CD4-positive, alpha-beta T cell treated with Interleukin-4 for 1 hour (primary cell): ENCODE data around the gene PLCD3.
A peak's percentile ranks its signal among the peaks of the same experiment; 100 is the strongest.

ENCODE experiments used
- DNase-seq, 2 donors: peaks; one replicate each; pipeline ENCODE4 v3.0.0-alpha.2; 2020 to 2022

PLCD3 gene

DNA sequence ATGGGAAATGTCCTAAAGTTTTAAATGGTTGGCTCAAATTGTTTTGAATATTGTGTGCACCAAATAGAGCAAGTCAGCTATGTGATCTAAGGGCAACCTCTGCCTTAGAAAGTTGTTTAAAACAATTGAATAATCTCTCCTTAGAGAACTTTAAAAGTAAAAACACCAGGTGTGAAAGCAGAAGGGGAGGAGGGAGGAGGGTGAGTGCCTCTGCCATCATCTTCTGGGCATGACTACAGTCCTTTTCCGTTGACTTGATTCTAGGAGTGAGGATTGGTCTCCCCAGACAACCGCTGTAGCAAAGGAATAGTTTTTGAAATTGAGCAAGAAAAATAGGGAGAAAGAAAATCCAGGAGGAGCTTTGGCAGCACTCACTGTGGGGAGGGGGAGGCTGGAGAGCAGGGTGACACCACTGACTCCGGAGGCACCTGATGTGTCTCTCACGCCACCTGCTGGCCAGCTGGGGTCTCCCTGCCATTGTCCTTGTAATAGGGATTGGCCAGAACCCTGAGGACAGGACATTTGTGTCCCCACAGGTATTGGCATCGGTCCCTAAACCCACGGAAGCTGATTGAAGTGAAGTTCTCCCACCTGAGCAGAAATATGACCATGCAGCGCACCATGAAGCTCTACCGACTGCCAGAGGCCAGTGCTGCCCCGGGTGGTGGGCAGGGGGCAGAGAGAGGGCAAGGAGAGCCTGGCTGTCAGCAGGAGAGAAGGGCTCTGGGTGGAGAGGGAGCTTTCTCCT lies 33.3 kb downstream of the PLCD3 start:
- DNase-seq: peak; percentile 73

DNA sequence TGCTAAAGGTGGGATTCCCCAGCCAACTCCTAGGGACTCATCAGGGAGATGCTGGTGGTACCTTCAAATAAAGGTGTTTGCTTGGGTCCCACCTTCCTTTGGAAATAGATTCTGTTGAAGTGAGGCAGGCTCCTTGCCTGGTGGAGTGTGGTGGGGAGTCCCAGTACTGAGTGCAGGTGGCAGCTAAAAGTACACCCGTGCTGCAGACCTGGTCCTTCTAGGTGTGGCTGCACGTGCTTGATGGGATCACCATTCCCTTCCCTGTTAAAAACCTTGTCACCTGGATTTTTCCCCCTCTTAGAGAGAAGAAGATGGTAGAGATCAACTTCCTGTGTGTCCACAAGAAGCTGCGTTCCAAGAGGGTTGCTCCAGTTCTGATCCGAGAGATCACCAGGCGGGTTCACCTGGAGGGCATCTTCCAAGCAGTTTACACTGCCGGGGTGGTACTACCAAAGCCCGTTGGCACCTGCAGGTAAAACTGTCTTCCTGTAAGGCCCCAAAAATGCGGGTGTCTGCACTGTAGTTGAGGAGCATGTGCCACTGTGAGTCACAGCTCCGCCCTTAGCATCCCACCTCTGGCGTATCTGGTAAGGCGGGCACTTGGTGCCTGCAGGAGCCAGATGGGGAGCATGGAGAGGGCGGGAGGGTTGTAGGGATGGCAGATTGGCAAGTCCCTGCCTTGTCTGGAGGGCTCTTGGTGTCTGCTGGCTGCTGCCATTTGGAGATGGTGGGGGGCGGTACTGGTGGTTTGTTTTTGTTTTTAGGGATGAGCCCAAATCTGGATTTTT lies 34.0 kb downstream of the PLCD3 start:
- no peak for DNase-seq

DNA sequence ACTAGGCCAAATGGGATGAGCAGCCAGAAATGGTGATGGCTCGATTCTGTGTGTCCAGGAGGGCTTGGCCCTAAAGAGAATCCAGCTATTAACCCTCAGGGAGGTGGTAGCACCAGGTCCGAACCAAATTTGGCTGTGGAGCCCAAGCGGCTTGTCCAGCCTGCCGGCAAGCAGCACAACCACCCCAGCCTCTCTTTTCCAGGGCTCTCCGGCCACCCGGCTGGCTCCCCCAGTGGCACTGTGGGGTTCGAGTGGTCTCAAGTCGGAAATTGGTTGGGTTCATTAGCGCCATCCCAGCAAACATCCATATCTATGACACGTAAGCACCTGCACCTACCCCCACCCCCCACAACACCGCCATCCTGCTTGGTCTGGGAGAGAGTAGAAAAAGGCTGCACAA lies 35.4 kb downstream of the PLCD3 start:
- no peak for DNase-seq

DNA sequence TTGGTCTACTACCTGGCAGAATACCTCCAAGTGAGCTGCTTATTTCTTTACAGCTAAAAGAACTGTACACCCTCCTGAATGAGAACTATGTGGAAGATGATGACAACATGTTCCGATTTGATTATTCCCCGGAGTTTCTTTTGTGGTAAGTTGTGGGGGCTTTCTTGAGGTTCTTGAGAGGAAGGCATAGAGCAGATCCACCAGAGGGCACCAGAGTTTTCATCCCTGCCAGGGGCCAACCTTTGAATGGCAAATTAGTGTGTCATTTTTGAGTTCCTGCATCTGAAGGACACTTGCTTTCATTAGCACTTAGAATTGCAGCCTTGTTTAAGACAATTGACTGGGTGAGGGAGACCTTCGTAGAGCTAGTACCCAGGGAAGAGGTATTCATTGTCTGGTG lies 36.2 kb downstream of the PLCD3 start:
- DNase-seq: no peak

DNA sequence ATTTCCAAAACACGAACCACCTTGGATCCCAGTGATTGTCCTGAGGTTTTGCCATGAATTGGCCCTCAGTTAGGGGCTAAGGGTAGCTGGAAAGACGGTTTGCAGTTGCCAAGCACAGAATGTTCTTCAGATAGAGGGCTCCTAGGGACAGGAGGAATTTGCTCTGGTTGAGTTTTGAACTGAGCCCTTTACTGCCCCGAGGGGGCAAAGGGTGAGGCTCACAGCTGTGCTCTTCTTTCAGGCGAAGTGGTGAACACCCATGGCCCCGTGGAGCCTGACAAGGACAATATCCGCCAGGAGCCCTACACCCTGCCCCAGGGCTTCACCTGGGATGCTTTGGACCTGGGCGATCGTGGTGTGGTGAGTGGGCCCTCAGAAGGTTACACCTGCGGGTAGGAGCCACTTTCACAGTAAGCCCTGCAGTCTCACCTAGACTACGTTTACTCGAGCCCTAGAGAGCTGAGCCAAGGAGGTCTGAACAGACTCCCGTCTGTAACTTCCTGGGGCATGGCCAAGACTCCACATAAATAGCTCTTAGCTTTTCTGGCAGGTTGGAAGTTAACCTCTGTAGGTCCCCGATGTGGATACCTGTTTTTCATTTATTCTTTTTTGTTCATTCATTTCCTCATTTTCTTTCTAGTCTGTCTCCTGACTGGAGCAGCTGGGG lies 38.7 kb downstream of the PLCD3 start:
- DNase-seq: no peak

DNA sequence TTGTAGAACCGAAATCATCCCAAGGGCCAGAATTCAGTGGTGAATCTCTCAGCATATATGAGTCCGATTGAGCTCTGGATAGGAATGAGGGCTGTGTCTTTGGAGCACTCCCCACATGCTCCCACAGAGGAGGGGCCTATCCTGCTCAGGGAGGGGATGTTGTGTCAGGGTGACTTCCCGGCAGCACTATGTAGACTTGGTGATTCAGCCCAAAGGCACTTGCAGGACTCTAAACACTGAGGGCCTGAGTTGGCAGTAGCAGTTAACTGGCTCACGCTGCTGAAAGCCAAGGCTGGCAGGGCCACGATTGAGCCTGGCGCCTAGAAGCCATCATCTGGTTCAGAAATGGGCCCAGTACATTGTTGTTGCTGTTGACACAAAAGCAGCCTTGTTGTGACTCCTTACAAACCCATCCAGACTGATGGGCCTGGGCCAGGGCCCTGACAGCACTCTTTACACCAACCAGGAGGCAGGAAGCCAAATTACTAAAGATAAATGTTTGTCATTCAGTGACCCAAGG lies 39.3 kb downstream of the PLCD3 start:
- DNase-seq: no peak

DNA sequence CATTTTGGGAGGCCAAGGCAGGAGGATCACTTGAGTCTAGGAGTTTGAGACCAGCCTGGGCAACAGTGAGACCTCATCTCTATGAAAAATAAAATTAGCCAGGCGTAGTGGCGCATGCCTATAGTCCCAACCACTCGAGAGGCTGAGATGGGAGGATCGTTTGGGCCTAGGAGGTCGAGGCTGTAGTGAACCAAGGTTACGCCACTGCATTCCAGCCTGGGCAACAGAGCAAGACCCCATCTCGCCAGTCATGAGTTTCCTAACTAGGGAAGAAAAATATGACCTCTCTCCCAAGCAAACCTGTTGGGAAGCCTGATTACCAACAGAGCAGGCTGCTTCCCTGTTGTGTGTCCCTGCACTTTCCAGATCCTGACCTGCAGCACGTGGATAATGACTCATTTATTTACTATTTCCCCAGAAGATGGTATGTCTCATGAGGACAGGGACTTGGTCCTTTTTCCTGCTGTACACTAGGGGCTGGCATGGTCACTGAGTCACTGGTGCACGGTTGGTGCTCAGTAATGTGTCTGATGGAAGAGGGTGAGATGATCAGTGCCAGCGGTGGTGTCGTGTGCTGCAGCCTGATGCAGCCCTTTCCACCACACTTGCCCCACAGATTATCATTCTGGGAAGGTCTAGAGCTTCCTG lies 40.4 kb downstream of the PLCD3 start:
- DNase-seq: no peak

DNA sequence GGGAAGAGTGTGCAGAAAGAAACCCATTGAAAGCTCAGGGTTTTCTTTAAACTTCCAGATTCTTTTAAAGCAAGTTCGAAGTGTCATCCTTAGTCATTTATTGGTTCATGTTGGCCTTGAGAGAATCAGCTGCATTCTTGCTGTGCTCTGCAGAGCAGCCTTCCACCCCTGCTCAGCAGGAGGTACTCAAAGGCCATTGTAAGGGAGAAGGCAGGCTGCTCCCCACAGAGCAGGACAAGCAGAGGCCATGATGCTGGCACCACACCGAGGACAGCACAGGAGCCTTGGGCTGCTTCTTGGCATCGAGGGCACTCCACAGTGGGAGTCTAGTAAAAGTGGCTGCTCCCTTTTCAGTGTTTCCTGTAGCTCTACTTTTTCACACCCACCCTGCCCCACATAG lies 41.6 kb downstream of the PLCD3 start:
- DNase-seq: no peak

DNA sequence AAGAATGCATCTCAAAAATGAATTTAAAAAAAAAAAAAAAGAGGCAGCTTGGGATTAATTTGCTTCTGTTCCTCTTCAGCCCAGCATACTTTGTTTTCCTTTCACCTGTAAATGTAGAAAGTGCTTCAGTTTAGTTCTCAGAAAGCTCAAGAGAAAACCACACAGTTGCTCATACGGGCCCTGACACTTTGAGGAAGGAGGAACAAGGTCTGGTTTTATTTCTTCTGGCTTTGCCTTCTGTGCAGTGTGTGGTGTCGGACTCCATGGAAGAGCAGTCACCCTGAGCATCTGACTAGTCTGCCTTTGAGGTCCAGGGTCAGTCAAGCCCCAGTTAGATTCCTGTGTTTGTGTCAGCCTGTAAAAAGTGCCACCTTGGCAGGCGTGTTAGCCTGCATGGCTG lies 43.6 kb downstream of the PLCD3 start:
- no peak for DNase-seq

DNA sequence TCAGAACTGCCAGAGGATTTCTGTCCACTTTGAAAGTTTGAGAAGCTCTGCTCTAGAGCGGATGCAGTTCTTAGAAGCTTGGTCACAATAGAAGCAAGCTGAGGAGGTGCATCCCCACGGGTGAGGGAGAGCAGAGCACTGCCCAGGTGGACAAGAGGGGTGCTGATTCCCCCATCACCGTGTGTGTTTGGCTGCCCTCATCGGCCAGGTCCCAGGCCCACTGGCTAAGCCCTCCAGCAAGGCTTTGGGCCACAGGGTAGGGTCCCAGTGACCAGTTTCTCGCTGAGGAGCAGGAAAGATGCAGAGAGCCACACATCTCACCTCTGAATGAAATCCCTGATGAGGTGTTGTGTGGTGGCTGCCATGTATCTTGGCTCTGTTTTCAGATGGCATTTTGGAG lies 44.3 kb downstream of the PLCD3 start:
- no peak for DNase-seq

DNA sequence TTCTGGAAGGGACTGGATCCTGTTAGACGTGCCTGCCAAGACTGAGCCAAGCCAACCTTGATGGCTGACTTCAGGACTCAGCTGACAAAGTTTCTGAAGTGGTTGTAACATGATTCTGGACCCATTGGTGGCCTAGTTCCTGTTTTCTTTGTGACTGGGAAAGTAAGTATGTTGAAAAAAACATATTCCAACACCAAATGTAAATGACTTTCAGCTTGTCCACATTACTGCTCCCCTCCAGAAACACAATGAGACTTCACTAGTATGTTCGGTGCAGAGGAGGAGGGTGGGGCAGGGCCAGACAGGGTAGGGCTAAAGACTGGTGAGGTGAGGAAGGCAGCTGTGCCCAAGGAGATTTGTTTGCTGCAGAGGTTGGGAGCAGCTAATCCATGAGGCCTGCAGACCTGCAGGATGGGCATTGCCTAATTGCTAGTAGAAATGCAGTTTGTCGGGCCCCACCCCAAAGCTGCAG lies 44.8 kb downstream of the PLCD3 start:
- DNase-seq: no peak

DNA sequence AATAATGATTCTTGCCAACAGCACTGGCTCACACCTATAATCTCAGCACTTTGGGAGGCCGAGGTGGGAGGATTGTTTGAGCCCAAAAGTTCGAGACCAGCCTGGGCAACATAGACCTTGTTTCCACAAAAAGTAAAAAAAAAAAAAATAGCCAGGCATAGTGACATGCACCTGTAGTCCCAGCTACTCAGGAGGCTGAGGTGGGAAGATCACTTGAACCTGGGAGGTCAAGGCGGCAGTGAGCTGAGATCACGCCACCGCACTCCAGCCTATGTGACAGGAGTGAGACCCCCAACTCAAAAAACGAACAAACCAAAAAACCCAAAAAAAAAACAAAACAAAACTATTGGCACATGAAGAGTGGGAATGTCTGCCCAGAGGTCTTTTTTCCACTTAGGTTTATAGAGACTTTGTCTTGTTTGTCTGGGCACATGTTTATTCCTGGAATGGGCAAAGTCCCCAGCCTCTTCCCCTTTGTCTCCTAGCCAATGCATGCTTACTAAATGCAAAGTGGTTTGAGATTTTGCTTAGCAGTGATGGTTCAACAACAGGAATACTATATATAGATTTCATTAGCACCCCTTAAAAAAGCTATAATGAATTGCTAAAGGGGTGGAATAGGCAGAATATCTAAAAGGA lies 45.3 kb downstream of the PLCD3 start:
- no peak for DNase-seq

DNA sequence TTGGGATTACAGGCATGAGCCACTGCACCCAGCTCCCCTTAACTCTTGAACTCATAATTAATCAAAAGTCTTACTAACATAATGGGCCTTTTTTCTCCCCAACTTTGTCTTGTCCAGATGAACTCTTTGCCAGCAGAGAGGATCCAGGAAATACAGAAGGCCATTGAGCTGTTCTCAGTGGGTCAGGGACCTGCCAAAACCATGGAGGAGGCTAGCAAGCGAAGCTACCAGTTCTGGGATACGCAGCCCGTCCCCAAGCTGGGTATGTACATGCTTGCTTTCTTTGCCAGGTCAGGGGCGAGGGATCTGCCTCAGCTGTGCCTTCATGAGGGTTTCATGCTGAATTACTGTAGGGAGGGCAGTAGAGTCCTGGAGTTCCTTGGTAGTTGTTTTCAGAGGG lies 45.9 kb downstream of the PLCD3 start:
- DNase-seq: no peak

DNA sequence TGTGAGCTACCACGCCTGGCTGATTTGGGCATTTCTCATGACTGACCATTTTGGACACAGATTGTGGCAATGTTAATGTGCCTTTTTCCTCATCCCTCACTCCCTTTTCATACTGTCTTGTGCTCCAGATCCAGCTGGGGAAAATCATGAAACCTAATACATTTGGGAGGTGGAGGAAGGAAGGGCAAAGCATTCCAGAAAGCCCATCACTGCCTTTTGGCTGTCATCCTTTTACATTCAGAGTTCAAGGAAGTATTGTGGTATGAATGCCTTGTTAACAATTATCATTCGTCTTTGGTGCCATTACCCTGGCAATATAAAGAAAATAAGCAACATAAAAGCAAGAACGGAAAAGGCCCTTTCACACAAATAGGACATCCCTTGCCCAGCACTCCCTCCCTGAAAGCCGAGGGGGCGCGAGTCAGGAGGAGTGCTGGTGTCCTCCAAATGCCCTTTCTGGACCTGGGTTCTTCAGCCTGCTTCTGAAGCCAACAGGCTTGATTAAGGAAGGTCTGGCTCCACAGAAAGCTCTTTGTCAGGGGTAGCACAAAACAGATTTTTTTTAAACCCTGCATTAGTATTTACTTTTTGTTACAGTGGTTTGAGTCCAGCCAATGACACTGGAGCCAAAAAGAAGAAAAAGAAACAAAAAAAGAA lies 51.1 kb downstream of the PLCD3 start:
- DNase-seq: no peak

DNA sequence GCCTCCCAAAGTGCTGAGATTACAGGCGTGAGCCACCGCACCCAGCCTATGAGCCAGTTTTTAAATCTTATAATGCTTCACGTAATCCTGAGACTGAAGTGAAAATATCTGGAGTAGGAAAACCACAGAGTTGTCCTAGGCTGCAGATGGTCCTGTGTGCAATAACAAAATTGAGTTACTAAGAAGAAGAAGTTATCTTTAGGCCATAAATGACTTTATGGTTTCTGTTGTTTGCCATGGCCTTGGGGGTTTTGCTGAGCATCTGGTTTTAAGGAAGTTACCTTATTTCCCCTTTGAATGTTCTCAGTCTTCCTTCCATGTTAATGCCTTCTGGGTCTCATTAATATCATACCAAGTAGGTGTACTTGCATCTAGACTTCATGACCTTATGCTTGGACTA lies 54.7 kb downstream of the PLCD3 start:
- no peak for DNase-seq

DNA sequence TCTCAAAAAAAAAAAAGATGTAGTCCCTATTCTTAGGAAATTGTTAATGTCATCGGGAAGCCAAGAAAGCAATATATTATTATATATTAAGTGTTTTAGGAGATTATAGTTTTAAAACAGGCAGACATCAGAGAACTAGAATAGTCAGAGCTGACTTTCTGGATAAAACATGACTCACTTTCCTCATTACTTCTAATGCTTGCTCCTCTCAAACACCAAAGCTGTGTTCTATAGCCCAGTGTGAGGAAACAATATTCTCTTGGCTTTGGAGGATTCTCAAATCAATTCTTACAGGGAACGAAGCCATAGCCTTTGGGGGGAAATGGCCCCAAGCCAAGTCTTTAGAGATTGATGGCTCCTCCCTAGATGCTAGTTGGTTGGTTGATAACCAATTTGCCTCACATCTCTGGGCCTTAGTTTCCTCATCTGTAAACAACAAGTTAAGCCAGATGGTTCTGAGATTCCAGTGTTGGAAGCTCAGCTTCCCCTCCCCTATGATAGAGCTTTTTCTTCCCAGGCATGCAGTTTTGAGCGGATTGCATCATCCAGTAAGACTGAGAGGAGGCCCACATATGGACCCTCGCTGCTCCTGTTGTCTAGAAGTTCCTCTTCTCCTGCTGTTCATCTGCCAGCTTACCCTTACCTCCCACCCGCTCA lies 58.8 kb downstream of the PLCD3 start:
- DNase-seq: no peak

DNA sequence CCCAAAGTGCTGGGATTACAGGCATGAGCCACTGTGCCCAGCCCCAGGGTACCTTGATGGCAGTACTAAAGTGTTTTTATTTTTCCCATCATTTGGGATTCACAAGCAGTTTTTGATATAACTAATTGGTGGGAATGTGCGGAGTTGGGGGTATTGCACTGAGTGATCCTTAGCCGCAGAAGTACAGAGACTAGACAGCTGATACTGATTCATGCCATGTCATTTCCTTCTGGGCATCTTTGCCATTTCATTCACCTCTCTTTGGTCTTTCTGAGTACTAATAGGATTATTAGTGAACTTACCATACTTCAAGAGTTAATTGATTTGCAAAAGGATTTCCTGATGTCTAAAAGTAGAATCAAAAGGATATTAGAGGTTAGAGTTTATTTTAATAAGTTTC lies 61.5 kb downstream of the PLCD3 start:
- DNase-seq: no peak

DNA sequence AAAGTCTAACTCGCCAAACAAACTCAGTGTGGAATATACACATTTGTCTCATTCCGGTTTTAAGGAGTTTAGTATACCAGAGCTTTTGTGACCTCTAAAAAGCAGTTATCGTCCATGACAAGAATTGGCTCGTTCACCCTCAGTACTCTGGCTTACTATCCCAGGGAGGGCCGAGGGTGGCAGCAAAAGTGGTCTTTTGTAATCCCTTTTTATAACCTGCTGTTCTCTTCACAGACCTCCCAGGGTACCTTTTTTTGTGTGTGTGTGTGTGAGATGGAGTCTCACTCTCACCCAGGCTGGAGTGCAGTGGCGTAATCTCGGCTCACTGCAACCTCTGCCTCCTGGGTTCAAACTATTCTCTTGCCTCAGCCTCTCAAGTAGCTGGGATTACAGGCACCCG lies 62.3 kb downstream of the PLCD3 start:
- no peak for DNase-seq

DNA sequence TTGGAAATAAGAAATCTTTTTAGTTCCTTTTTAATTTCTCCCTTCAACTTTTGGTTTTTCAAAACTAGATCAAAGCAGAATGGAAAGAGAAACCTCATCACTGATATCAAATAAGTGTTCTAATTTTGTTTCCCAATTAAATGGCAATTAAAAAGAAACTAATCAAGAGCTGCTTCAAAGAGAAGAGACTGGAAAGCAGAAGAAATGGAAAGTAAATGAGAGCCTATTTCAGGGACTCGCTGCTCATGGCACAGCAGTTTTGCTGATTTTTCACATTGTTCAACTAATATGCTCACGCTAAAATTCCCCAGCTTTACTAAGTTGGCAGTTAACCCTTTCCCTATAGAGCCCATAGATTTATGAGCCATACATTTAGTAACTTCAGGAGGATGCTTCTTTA lies 64.7 kb downstream of the PLCD3 start:
- DNase-seq: no peak

DNA sequence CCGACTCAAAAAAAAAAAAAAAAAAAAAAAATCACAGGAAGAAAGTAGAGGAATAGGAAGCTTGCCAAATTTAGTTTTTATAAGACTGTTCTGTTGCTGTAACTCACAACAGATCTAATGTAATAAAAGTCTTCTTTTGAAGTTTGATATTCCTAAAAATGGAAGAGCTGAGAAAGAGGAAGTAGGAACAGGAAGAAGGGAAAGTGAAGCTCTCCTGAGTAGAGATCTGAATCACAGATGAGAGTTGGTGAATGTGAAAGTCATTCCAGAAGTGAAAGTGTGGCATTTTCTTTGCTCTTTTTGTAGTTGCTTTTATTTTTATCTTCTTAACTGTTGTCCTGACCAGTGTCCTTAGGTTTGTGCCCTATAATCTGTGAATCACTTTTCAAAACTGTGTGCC lies 69.1 kb downstream of the PLCD3 start:
- DNase-seq: no peak

DNA sequence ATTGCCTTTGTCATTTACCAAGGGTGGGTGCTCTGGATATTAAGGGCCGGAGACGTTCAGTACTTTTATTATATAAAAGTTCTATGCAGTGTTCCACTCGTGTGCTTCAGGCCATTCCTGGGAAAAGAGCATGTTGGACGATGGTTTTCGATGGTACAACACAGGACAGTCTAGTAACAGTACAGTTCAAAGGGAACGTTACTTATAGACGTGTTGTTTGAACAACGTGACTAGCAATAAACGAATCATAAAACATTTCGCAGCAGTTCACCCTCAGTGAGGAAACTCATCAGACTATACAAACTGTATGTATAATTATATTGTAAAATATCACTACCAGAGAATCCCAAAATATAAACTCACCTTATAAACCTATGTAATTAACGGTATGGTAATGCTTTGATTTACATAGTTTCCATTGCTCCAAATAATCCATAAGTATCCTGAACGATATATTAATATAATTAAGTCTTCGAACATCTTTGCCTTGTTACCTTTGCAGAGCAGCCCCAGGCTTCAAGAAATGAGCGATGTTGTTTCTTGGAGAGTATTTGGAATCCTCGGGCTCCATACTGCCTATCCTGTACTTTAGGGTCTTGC lies 70.6 kb downstream of the PLCD3 start:
- no peak for DNase-seq
